H9 (cell line): Measurements from ENCODE around the gene NBEA. TPM values are rescaled to one million over a fixed set of nuclear protein-coding genes. Genes with fewer than 3 reads are reported as not detected.

Source experiments
- DNase-seq: peaks from one replicate; pipeline ENCODE4 v3.0.0-alpha.2; 2017
- H2AFZ ChIP-seq: one replicate; pipeline ENCODE4 v1.6.1; 2013; ENCODE audit warnings: mild to moderate bottlenecking, low read length, control low read depth, moderate library complexity
- H2AK5ac ChIP-seq: 2 replicates; pipeline ENCODE4 v1.6.1; 2013; ENCODE audit warnings: low read length, control low read depth, mixed read lengths; ENCODE audit not compliant: insufficient read length
- H2BK120ac ChIP-seq: one replicate; pipeline ENCODE4 v1.6.1; 2013; ENCODE audit warnings: low read depth, mild to moderate bottlenecking, low read length, control low read depth, inconsistent platforms; ENCODE audit not compliant: poor library complexity, severe bottlenecking
- H2BK12ac ChIP-seq: 2 replicates; pipeline ENCODE4 v1.6.1; 2013; ENCODE audit warnings: low read length, control low read depth, mixed read lengths, low read depth; ENCODE audit not compliant: insufficient read length
- H2BK15ac ChIP-seq: 2 replicates; pipeline ENCODE4 v1.6.1; 2013; ENCODE audit warnings: low read depth, low read length, control low read depth
- H2BK20ac ChIP-seq: one replicate; pipeline ENCODE4 v1.6.1; 2013; ENCODE audit warnings: low read depth, mild to moderate bottlenecking, low read length, control low read depth, inconsistent platforms; ENCODE audit not compliant: poor library complexity, severe bottlenecking
- H2BK5ac ChIP-seq: 2 replicates; pipeline ENCODE4 v1.6.1; 2013; ENCODE audit warnings: low read length, control low read depth, mixed read lengths; ENCODE audit not compliant: insufficient read length
- H3K14ac ChIP-seq: 2 replicates; pipeline ENCODE4 v1.6.1; 2013; ENCODE audit warnings: low read length, control low read depth; ENCODE audit not compliant: insufficient read depth
- H3K18ac ChIP-seq: 2 replicates; pipeline ENCODE4 v1.6.1; 2013; ENCODE audit warnings: low read depth, mild to moderate bottlenecking, mixed read lengths, low read length, control low read depth; ENCODE audit not compliant: insufficient read length
- H3K23ac ChIP-seq: 2 replicates; pipeline ENCODE4 v1.6.1; 2013; ENCODE audit warnings: low read length, control low read depth, mixed read lengths, low read depth; ENCODE audit not compliant: insufficient read length
- H3K23me2 ChIP-seq: 2 replicates; pipeline ENCODE4 v1.6.1; 2013; ENCODE audit warnings: low read depth, mild to moderate bottlenecking, mixed read lengths, low read length, control low read depth; ENCODE audit not compliant: insufficient read length, poor library complexity, severe bottlenecking
- H3K27ac ChIP-seq: 2 replicates; pipeline ENCODE4 v1.5.1; 2013; ENCODE audit warnings: low read length, control low read depth, mixed read lengths, low read depth; ENCODE audit not compliant: insufficient read length
- H3K27me3 ChIP-seq: 2 replicates; pipeline ENCODE4 v1.6.1; 2013; ENCODE audit warnings: low read length, control low read depth, inconsistent platforms; ENCODE audit not compliant: insufficient read depth
- H3K4ac ChIP-seq: 2 replicates; pipeline ENCODE4 v1.6.1; 2013; ENCODE audit warnings: low read depth, mild to moderate bottlenecking, control low read depth, inconsistent platforms, low read length, moderate library complexity
- H3K4me1 ChIP-seq: 2 replicates; pipeline ENCODE4 v1.6.1; 2013; ENCODE audit warnings: low read length, control low read depth, inconsistent platforms; ENCODE audit not compliant: insufficient read depth
- H3K4me2 ChIP-seq: 2 replicates; pipeline ENCODE4 v1.6.1; 2013; ENCODE audit warnings: low read length, control low read depth, mixed read lengths; ENCODE audit not compliant: insufficient read length, insufficient read depth
- H3K56ac ChIP-seq: 2 replicates; pipeline ENCODE4 v1.6.1; 2013; ENCODE audit warnings: low read depth, mild to moderate bottlenecking, mixed read lengths, low read length, control low read depth; ENCODE audit not compliant: insufficient read length
- H3K79me1 ChIP-seq: 2 replicates; pipeline ENCODE4 v1.6.1; 2013; ENCODE audit warnings: low read depth, mild to moderate bottlenecking, moderate library complexity, low read length, control low read depth, inconsistent platforms; ENCODE audit not compliant: insufficient read depth, poor library complexity, severe bottlenecking
- H3K79me2 ChIP-seq: 2 replicates; pipeline ENCODE4 v1.6.1; 2013; ENCODE audit warnings: low read length, control low read depth, inconsistent platforms; ENCODE audit not compliant: insufficient read depth
- H3K9ac ChIP-seq: 2 replicates; pipeline ENCODE4 v1.6.1; 2013; ENCODE audit warnings: low read length, control low read depth, mixed read lengths; ENCODE audit not compliant: insufficient read length; ENCODE audit errors: extremely low read depth
- H3K9me3 ChIP-seq: one replicate; pipeline ENCODE4 v1.6.1; 2013; ENCODE audit warnings: low read depth, low read length, inconsistent platforms; ENCODE audit not compliant: control insufficient read depth
- H3T11ph ChIP-seq: one replicate; pipeline ENCODE4 v1.6.1; 2013; ENCODE audit warnings: mild to moderate bottlenecking, low read length, control low read depth, inconsistent platforms
- H4K20me1 ChIP-seq: one replicate; pipeline ENCODE4 v1.6.1; 2013; ENCODE audit not compliant: control insufficient read depth, insufficient read length, insufficient read depth
- H4K5ac ChIP-seq: 2 replicates; pipeline ENCODE4 v1.6.1; 2013; ENCODE audit warnings: low read depth, mild to moderate bottlenecking, mixed read lengths, low read length, control low read depth; ENCODE audit not compliant: insufficient read length
- H4K8ac ChIP-seq: replicated peaks from 2 replicates; pipeline ENCODE4 v1.6.1; 2013; ENCODE audit warnings: low read length, control low read depth, mixed read lengths, low read depth; ENCODE audit not compliant: insufficient read length
- H4K91ac ChIP-seq: 2 replicates; pipeline ENCODE4 v1.6.1; 2013; ENCODE audit warnings: low read depth, mild to moderate bottlenecking, moderate library complexity, mixed read lengths, low read length, control low read depth; ENCODE audit not compliant: insufficient read length
- H3K27ac Mint-ChIP-seq, 3 experiments: 2 replicates in 2 of 3; 3 replicates in 1 of 3; pipeline ENCODE4 v1.8.0; 2020 to 2021; ENCODE audit warnings: mixed read lengths in 3 of 3, mild to moderate bottlenecking in 1 of 3, moderate library complexity in 1 of 3
- H3K27me3 Mint-ChIP-seq: 2 replicates; pipeline ENCODE4 v1.8.0; 2021; ENCODE audit warnings: low read depth, mild to moderate bottlenecking, moderate library complexity, mixed read lengths
- H3K36me3 Mint-ChIP-seq, 3 experiments: 2 replicates in 2 of 3; 3 replicates in 1 of 3; pipeline ENCODE4 v1.8.0; 2020 to 2021; ENCODE audit warnings: low read depth in 3 of 3, mixed read lengths in 3 of 3; ENCODE audit not compliant: insufficient read depth in 1 of 3
- H3K4me1 Mint-ChIP-seq, 2 experiments: 2 replicates each; pipeline ENCODE4 v1.8.0; 2020; ENCODE audit warnings: mixed read lengths in 2 of 2
- H3K4me3 Mint-ChIP-seq, 2 experiments: 2 replicates in 1 of 2; 3 replicates in 1 of 2; pipeline ENCODE4 v1.8.0; 2020 to 2021; ENCODE audit warnings: mild to moderate bottlenecking in 2 of 2, mixed read lengths in 2 of 2, moderate library complexity in 1 of 2
- H3K9me3 Mint-ChIP-seq, 2 experiments: 2 replicates in 1 of 2; 3 replicates in 1 of 2; pipeline ENCODE4 v1.8.0; 2020; ENCODE audit warnings: mild to moderate bottlenecking in 2 of 2, mixed read lengths in 2 of 2, moderate library complexity in 1 of 2
- WGBS: extraction: QIAGEN DNeasy Blood & Tissue Kit; methylation state at CpG from one replicate; pipeline ENCODE4 v1.1.7; 2013; ENCODE audit warnings: missing lambda C conversion rate, low lambda C conversion rate, mixed read lengths; ENCODE audit not compliant: insufficient read length; ENCODE audit errors: extremely low coverage; 5-methylcytosine and 5-hydroxymethylcytosine counted together
- total RNA-seq: library from RNA; stranded (reverse); gene quantifications from 2 replicates; pipeline ENCODE4 v1.2.1, GENCODE V29; 2021
- TF ChIP-seq, protein P1 (sequence below): fragments of 200-600 bp; sonication (generic); conservative IDR thresholded peaks from 3 replicates; pipeline ENCODE4 v1.8.0; 2021; ENCODE audit warnings: antibody characterized with exemption, mild to moderate bottlenecking

Gene NBEA
- total RNA-seq, 1 experiment from 2014 or later = 17.3 TPM

DNA sequence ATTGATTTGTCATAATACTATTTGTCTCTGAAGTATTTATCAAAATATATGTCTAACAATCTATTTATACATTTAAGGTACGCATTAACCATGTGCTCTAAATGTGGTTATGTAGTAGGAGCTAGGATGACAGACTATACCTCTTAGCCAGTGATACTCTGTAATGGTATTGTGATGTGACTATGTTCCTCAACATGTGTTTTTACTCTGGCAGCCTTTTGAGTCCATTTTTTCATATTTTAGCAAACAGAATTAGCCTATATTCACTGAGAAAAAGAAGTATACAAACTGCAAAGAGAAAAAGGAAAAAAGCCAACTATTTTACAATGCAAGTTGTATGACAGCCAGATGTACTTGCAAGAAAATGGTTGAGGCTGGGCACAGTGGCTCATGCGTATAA lies 507.8 kb downstream of the NBEA start:
- Mint-ChIP-seq H3K4me3 (no peak overlapping the region), H3K36me3 (no peaks in the 10 kb centered on the region; a peak in 1 of 7 replicates), H3K27ac (no peak overlapping the region), H3K4me1 (no peaks in the 10 kb centered on the region), H3K9me3 (no peaks in the 10 kb centered on the region), H3K27me3 (no peaks in the 10 kb centered on the region)
- Histone ChIP-seq H4K5ac (no peak overlapping the region), H4K8ac (no peak overlapping the region), H3K4me2 (no peak overlapping the region), H2BK12ac (no peak overlapping the region), H4K20me1 (no peaks in the 10 kb centered on the region), H3K18ac (no peak overlapping the region), H3K9ac (no peak overlapping the region), H3K23ac (no peak overlapping the region), H3K79me1 (no peaks in the 10 kb centered on the region), H3K27me3 (no peaks in the 10 kb centered on the region), H3K23me2 (no peaks in the 10 kb centered on the region), H3K4me1 (no peaks in the 10 kb centered on the region), H2AK5ac (no peak overlapping the region), H3T11ph (no peak overlapping the region), H3K9me3 (no peaks in the 10 kb centered on the region), H3K56ac (no peak overlapping the region), H3K14ac (no peak overlapping the region), H3K79me2 (no peaks in the 10 kb centered on the region), H2AFZ (no peak overlapping the region), H2BK120ac (no peak overlapping the region), H2BK15ac (no peak overlapping the region), H3K27ac (no peak overlapping the region), H2BK5ac (no peak overlapping the region), H3K4ac (no peak overlapping the region), H2BK20ac (no peak overlapping the region), H4K91ac (no peak overlapping the region)
- TF ChIP-seq, protein P1, sequence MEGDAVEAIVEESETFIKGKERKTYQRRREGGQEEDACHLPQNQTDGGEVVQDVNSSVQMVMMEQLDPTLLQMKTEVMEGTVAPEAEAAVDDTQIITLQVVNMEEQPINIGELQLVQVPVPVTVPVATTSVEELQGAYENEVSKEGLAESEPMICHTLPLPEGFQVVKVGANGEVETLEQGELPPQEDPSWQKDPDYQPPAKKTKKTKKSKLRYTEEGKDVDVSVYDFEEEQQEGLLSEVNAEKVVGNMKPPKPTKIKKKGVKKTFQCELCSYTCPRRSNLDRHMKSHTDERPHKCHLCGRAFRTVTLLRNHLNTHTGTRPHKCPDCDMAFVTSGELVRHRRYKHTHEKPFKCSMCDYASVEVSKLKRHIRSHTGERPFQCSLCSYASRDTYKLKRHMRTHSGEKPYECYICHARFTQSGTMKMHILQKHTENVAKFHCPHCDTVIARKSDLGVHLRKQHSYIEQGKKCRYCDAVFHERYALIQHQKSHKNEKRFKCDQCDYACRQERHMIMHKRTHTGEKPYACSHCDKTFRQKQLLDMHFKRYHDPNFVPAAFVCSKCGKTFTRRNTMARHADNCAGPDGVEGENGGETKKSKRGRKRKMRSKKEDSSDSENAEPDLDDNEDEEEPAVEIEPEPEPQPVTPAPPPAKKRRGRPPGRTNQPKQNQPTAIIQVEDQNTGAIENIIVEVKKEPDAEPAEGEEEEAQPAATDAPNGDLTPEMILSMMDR = no peak
- DNase-seq = no peak
- no CpG with 5 or more reads among the region's 2 CpGs for WGBS
